GM18498 (cell line): ENCODE results near the gene UGT1A10.

Experiments used
- ATAC-seq: cut with Tn5 transposase; IDR thresholded peaks from one replicate; pipeline ENCODE4 v1.9.1; 2021; ENCODE audit warnings: mild to moderate bottlenecking, moderate library complexity; ENCODE audit not compliant: unreplicated experiment

Gene UGT1A10

DNA sequence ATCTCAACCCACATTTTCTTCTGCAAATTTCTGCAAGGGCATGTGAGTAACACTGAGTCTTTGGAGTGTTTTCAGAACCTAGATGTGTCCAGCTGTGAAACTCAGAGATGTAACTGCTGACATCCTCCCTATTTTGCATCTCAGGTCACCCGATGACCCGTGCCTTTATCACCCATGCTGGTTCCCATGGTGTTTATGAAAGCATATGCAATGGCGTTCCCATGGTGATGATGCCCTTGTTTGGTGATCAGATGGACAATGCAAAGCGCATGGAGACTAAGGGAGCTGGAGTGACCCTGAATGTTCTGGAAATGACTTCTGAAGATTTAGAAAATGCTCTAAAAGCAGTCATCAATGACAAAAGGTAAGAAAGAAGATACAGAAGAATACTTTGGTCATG lies 131.8 kb downstream of the UGT1A10 start:
- no peak for ATAC-seq

DNA sequence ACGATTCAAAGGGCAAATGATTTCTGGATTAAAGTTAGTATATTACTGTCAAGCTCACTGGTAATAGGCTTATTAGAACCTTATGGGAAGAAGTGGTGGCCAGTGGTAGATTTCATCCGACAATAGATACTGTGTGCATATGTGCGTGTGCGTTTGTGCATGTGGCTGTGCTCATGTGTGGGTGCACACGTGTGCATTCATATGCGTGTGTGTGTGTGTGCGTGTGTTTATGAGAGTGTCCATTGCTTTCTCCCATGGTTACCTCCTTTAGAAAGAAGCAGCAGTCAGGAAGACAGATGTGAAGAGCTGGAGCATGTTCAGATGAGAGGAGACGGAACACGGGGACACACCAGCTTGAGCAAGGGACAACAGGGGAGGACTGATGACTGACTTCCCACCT lies 133.0 kb downstream of the UGT1A10 start:
- no peak for ATAC-seq

DNA sequence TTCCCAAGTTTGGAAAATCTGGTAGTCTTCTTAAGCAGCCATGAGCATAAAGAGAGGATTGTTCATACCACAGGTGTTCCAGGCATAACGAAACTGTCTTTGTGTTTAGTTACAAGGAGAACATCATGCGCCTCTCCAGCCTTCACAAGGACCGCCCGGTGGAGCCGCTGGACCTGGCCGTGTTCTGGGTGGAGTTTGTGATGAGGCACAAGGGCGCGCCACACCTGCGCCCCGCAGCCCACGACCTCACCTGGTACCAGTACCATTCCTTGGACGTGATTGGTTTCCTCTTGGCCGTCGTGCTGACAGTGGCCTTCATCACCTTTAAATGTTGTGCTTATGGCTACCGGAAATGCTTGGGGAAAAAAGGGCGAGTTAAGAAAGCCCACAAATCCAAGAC lies 135.9 kb downstream of the UGT1A10 start:
- no peak for ATAC-seq

DNA sequence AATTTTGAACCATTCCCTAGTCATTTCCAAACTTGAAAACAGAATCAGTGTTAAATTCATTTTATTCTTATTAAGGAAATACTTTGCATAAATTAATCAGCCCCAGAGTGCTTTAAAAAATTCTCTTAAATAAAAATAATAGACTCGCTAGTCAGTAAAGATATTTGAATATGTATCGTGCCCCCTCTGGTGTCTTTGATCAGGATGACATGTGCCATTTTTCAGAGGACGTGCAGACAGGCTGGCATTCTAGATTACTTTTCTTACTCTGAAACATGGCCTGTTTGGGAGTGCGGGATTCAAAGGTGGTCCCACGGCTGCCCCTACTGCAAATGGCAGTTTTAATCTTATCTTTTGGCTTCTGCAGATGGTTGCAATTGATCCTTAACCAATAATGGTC lies 136.3 kb downstream of the UGT1A10 start:
- no peak for ATAC-seq

DNA sequence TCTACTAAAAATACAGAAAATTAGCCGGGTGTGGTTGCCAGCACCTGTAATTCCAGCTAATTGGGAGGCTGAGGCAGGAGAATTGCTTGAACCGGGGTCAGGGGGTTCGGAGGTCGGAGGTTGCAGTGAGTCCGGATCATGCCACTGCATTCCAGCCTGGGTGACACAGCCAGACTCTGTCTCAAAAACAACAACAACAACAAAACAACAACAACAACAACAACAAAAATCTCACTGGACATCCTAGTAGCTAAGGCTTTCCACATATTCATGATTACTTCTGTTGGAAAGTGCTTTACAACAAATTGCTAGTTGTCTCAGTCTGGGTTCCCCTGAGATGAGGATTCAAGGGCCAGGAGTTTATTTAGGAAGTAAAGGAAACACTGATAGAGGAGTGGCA lies 137.6 kb downstream of the UGT1A10 start:
- no peak for ATAC-seq

DNA sequence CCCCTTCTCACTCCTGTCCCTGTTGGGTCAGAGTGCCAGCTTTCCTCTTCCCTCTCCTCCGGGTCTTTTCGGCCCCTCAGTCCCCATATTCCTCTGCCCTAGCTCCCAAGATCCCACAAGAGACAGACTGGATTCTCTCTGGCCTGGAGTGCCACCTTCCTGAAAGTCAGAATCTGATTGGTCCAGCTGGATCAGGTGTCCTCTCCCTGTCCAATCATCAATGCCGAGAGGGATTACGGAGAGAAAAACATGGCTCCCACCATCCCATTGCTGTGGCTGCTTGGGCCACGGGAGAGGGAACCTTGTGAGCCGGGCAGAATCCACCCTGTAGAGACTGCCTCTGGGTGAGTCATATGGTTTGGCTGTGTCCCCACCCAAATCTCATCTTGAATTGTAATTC lies 139.2 kb downstream of the UGT1A10 start:
- ATAC-seq: no peak

DNA sequence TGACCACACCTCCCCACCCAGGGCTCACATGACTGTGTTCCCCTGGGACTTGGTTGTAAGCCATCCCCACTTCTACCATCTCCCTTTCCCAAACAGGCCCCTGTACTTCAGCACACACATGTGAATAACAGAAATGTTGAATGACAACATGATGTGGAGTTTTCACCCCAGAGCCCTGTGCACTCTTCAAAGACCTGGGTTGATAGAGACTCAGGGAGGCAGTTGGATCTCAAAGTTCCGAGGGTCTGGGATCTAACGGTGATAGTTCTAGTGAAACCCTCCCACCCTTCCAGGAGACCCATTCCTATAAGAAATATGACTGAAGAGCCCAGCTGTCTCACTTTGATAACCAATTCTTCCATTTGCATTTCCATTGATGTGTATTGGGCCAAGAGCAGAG lies 141.8 kb downstream of the UGT1A10 start, which contains the start of gene MROH2A:
MROH2A (plus strand) TSS at position 301 of the 400 bp plus-strand sequence. CDS start 1,029 bp downstream, outside the sequence.
- ATAC-seq: no peak

DNA sequence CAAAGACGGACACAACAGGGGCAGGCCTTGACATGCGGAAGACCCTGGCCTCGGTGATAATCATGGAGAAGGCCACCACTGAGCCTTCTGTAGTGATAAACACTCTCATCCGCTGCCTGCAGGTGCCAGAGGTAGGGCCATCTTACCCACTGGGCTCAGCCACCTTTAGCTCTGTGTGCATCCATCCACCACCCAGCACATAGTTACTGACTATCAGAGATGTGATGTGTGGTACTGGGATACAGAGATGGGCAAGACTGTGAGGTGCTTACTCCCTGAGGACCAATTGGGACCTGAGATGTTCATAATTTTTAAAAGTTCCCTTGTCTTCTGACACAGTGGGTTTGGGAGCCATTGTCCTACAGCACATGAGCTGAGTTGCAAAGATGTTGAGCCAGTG lies 143.5 kb downstream of the UGT1A10 start:
- no peak for ATAC-seq

DNA sequence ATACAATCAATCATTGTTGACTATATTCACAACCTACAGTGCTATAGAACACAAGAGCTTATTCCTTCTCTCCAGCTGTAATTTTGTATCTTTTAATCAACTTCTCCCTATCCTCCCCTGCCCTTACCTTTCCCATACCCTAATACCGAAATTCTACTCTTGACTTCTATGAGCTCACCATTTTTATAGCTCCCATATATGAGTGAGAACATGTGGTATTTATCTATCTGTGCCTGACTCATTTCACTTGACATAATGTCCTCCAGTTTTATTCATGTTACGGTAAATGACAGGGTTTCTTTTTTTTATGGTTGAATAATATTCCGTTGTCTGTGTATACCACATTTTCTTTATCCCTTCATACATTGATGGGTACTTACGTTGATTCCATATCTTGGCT lies 144.5 kb downstream of the UGT1A10 start:
- no peak for ATAC-seq

DNA sequence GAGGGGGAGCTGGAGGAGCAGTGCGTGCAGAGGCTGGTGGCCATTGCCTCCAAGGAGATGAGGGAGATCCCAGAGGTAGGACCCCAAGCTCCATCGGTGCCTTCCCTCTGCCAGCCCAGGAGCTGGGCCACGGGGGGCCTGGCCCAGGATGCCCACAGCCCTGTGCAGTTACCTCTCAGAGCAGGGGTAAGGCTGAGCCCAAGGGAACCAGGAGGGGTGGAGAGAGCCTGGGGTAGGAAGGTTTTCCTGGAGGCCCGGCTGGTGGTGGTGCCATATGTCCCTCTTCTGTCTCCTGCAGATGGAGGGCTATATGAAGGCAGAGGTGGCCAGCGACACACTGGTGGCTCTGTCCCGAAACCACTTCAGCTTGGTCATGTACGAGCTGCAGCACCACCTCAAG lies 153.3 kb downstream of the UGT1A10 start:
- no peak for ATAC-seq

DNA sequence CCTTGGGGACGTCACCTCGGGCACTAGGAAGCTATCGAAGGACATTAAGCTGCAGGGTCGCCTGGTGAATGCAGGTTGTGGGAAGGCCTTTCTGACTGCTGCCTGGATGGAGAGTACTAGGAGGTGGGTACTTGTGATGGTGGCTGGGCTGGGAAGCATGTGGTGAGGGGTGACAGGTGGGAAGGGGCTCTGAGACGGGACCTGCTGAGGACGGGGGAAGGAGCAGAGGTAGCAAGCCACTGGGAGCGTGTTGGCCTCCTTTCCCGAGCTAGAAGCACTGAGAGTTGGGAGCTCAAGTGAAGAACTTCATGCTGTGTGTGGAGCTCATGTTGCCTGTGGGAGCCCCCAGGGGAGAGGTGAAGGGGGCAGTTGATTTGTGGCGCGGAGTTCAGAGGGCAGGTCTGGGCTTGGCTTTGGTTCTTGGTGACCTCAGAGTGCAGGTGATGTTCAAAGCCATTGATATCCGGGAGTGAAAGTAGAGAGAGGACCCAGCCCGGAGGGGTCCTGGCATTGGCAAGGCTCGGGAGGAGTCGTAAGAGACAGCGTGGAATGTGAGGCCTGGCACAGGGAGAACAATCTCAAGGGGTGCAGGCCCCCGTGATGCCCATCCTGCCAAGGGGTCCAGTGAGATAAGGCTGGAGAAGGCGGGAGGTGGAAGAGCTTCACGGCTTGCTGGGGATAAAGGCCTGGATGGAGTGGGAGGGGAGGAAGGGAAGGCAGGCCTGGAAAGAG lies 155.1 kb downstream of the UGT1A10 start:
- no peak for ATAC-seq

DNA sequence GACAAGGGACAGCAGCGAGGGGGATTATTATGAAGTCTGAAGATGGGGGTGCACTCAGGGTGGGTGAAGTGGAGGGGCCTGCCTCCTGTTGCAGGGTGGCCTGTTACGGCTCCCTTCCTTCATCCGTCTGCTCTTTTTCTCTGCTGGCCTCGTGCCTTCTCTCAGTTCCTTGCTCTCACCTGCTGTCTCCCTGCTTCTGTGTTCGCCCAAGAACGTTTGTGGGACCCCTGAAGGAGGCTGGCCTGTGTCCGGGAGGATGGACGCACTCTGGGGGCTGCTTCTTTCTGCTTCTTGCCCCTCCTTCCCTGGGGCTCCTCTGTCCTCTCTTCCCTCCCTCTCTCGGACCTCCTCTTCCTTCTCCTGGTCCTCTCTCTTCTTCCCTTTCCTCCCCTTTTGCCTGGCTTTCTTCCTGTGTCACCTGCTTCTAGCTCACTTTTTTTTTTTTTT lies 155.7 kb downstream of the UGT1A10 start:
- no peak for ATAC-seq

DNA sequence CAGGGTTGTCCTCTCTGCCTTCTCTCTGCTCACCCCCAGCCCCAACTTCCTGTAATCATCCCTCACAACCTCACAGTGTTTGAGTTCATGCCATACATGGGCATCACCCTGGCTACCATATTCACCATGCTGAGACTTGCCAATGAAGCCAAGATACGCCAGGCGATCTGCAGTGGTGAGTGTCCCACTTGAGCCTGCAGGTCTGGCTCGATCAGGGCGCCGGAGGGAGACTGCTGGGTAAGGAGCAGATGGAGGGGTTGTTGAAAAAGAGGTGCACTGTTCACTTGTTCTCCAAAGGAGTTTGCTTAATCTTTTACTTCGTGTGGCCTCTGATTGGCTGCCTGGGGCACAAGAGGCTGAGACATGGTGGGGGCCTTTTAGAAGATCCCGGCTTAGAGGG lies 156.5 kb downstream of the UGT1A10 start:
- ATAC-seq: no peak

DNA sequence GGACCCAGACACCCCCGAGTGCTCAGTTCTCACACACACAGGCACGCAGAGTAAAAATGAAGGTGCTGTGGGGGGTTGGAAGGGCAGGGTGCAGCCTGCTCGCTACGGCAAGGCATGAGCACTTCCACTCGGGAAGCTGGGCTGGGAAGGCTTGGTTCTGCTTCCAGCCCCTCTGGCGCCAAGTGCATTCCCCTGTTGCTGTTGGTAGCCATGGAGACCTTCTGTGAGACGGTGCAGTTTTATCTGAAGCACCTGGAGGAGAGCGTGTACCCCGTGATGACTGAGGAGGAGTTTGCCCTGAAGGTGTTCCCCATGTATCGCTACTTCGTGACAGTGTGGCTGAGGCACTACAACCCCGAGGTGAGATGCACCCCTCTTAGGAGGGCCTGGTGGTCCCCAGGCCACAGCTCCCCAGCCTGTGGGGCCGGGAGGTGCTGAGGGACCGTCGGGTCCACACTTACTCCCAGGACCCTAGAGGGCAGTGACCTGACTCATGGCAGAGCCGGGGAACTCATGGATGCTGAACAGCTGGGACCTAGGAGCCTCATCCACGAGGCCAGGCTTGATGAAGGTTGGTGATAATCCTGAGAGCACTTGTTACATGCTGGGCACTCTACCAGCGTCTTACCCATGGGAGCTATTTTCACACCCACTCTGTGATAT lies 157.3 kb downstream of the UGT1A10 start:
- no peak for ATAC-seq

DNA sequence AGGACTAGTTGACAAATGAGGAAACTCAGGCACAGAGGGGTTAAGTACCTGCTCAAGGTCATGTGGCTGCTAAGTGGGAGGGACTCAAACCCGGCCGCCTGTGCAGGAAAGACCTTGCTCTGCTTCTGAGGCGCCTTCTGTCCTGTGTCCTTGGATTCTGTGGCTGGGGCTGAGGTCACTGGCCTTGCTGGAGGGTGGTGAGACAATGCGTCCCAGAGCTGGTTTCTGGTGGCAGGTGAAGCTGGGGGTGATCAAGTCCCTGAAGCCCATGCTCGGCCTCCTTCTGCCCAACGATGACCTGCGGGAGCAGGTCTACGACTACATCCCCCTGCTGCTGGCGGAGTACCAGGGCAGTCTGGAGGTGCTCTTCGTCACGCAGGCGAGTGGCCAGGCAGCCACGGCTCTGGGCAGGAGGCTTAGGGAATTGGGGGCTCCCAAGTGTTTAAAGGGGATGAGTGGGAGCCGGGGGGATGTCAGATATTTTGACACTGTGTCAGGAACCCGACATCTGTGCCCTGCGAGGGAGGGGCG lies 157.9 kb downstream of the UGT1A10 start:
- ATAC-seq: no peak

DNA sequence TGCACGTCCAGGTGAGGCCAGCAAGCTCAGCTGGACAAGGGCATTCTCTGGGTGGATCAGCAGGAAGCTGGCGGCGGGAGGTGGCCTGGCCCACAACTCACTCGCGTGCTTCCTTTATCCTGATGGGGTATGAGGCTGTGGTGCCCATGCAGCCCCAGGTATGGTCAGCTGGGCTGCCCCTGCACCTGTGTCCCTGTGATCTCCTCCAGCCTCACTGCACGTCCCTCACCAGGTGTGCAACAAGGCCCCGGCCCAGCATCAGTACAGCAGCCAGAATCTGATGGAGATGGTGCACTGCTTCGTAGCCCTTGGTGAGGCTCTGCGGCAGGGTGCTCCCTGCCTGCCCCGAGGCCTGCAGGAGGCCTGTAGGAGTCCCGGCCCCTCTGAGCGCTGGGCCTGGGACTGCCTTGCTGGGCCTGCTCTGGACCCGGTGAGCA lies 159.5 kb downstream of the UGT1A10 start:
- ATAC-seq: no peak

DNA sequence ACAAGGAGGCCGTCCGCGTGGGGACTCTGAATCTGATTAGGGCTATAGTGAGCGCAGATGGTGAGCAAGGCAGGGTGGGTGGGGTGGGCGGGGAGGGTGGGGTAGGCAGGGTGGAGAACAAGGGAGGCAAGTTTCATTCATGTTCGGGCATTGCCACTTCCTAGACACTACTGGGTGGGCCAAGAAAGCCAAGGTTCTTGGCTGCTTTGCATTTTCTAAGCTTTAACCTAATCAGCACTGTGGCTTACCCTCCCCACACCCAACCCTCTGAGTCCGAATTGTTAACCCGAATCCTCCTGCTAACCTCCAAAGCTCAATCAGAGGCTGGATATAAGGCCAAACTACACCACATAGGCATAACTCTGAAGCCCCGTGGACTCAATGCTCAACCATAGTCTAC lies 160.0 kb downstream of the UGT1A10 start:
- no peak for ATAC-seq

DNA sequence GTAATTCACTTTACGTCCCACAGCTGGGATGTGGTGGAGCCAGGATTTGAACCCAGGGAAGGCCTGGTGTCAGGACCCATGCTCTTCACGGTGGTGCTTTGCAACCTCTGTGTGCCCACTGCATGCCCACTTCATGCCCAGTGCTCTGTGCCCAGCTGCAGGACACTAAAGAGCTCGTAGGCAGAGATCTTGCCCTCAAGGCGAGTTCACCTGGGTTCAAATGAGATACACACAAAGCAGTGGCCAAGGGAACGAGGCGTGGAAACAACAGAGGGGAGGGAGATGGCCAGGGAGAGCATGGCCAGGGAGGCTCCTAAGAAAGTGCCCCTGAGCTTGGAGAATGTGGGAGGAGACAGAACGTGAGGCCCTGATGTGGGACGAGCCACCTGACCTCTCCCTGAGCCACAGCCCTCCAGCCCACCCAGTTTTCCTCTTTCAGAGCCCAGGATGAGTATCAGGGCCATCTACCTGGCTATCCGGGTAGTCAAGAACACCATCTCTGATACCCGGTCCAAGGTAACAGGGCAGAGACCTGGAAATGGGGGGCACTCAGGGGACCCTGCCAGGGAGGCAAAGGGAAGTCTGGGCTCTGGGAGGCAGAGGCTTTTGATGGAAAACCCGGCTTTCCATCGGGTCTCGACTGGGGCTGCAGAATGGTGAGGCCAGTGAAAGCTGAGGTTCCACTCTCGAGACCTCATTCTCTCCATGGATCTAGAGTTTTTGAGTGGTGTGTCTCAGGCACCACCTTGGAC lies 162.3 kb downstream of the UGT1A10 start:
- ATAC-seq: no peak

DNA sequence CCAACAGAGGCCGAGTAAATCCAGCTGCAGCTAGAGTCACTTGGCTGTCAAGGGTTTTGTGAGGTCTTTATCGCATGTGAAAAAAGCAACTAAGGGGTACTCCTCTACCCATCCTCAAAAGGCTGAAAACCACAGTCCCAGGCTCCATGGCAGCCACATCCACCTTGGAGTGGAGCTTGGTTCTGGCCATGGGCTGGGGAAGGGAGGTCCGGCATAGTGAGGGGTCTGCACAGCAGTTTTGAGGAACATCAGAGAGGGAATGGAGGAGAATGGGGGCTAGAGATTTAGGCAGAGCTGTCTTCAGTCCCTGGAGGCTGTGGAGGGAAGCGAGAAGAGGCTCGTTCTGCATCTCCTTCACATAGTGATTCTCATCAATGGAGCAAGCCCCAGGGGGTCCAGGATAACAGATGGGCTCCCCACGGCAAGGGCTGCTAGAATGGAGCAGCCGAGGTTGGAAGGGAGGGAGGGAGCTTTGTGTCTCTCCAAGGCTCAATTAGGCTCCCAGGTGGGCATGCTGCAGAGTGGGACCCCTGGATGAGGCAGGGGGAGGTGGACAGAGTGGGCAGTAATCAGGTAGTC lies 162.9 kb downstream of the UGT1A10 start:
- no peak for ATAC-seq

DNA sequence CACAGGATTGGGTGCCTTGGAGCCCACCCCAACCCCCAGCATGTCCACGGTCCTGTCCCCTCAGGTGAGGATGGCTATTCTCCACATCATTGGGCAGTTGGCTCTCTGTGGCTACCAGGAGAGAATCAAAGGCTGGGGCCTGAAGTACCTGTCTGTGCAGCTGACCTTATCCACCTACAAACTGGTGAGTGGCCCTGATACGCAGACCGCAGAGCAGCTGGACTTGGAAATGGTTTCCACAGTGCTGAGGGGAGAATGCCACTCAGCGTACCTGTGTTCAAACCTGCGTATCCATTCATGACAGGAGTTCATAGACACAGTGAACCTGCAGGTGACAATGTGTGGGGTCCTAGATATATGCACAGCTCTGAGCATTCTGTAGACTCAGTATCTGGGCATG lies 163.5 kb downstream of the UGT1A10 start:
- ATAC-seq: no peak

DNA sequence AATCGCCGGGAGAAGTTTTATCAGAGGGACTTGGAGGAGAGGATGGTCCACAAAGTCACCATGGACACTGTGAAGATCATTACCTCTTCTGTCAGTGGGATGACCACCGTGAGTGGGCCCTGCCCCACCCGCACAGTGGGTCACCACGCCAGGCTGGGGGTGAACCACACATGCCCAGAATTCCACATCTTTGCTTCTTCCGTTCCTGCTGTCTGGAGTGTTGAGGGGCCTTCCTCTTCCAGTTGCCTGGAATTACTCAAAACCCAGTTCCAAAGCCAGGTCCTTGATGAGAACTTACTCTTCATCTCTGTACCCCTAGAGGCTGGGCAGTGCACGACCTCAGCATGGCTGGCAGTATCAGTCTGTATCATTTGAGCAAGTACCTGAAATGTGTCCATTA lies 164.0 kb downstream of the UGT1A10 start:
- no peak for ATAC-seq
